ENCODE data around the gene IFT52.

Gene IFT52

DNA sequence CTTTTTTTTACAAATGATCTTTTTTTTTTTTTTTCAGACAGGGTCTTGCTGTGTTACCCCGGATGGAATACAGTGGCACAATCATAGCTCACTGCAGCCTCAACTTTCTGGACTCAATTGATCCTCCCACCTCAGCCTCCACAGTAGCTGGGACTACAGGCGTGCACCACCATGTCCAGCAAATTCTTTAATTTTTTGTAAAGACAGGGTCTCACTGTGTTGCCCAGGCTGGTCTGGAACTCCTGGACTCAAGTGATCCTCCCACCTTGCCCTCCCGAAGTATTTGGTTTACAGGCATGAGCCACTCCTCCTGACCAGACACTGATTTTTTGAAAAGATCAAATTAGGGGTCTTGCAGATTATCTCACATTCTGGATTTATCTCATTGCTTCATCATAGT lies 65.2 kb downstream of the IFT52 start:
- Histone ChIP-seq H3K36me3 (ENCODE audit: insufficient read depth, low read depth, low read length) (no peaks in the 10 kb centered on the region), H3K9ac (ENCODE audit: low read depth, low read length) (no peak overlapping the region), H3K4me1 (ENCODE audit: insufficient read depth, low read length) (no peaks in the 10 kb centered on the region), H3K27ac (ENCODE audit: low read length) (no peak overlapping the region), H3K9me3 (ENCODE audit: insufficient read depth, low read depth, low read length) (no peaks in the 10 kb centered on the region), H3K4me3 (ENCODE audit: low read length) (no peak overlapping the region), H3K27me3 (ENCODE audit: insufficient read depth, low read length) (no peaks in the 10 kb centered on the region)

DNA sequence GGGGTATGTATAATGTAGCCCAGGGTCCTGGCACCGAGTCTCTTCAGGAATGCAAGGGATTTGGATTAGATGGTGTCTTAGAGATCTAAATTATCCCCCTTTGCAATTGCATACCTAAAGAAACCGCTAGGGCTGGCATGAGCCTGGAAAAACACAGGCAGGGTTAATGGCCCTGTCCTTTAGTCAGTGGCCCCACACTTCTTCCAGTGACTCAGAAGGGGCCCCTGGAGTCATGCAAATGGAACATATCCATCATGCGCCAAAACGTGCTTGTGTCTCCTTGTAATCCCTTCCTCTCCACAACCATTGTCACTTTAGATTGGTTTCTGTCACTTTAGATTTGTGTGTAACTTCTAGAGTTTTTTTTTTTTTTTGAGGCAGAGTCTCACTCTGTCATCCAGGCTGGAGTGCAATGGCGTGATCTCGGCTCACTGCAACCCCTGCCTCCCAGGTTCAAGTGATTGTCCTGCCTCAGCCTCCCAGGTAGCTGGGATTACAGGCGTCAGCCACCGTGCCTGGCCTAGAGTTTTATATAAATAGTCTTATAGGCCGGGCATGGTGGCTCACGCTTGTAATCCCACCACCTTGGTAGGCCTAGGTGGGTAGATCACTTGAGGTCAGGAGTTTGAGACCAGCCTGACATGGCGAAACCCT lies 67.5 kb downstream of the IFT52 start:
- peaks cover 2% of the 10 kb centered on the region; the same call in 1 of the 2 replicates for H3K27me3 ChIP-seq (ENCODE audit: insufficient read depth, low read length)
- H3K4me3 ChIP-seq (ENCODE audit: low read length): peak overlapping the region; percentile 86
- H3K27ac ChIP-seq (ENCODE audit: low read length): no peak overlapping the region
- H3K9ac ChIP-seq (ENCODE audit: low read depth, low read length): peak overlapping the region; percentile 95; the same call in 1 of the 2 replicates
- no peaks in the 10 kb centered on the region for H3K36me3 ChIP-seq (ENCODE audit: insufficient read depth, low read depth, low read length)
- no peaks in the 10 kb centered on the region for H3K4me1 ChIP-seq (ENCODE audit: insufficient read depth, low read length)
- no peaks in the 10 kb centered on the region for H3K9me3 ChIP-seq (ENCODE audit: insufficient read depth, low read depth, low read length)

DNA sequence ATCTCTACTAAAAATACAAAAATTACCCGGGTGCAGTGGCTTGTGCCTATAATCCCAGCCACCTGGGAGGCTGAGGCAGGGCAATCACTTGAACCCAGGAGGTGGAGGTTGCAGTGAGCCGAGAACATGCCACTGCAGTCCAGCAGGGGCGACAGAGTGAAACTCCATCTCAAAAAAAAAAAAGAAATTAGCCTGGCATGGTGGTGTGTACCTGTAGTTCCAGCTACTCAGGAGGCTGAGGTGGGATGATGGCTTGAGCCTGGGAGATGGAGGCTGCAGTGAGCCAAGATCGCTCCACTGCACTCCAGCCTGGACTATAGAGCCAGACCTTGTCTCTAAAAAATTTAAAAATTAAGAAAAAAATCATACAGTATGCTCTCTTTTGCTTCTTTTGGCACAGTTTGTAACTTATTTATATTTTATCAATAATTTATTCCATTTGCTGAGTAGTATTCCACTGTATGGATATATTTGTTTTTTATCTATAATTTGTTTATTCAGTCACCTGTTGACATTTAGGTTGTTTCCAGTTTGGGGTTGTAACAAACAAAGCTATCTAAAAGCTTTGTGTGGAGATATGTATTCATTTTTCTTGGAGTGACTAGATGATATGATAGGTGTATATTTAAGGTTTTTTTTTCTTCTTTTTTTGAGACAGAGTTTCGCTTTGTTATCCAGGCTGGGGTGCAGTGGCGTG lies 68.1 kb downstream of the IFT52 start:
- Histone ChIP-seq H3K27me3 (ENCODE audit: insufficient read depth, low read length) (peaks cover 4% of the 10 kb centered on the region; the same call in 1 of the 2 replicates), H3K36me3 (ENCODE audit: insufficient read depth, low read depth, low read length) (no peaks in the 10 kb centered on the region), H3K27ac (ENCODE audit: low read length) (no peak overlapping the region), H3K4me3 (ENCODE audit: low read length) (no peak overlapping the region), H3K9me3 (ENCODE audit: insufficient read depth, low read depth, low read length) (no peaks in the 10 kb centered on the region), H3K9ac (ENCODE audit: low read depth, low read length) (no peak overlapping the region), H3K4me1 (ENCODE audit: insufficient read depth, low read length) (no peaks in the 10 kb centered on the region)

DNA sequence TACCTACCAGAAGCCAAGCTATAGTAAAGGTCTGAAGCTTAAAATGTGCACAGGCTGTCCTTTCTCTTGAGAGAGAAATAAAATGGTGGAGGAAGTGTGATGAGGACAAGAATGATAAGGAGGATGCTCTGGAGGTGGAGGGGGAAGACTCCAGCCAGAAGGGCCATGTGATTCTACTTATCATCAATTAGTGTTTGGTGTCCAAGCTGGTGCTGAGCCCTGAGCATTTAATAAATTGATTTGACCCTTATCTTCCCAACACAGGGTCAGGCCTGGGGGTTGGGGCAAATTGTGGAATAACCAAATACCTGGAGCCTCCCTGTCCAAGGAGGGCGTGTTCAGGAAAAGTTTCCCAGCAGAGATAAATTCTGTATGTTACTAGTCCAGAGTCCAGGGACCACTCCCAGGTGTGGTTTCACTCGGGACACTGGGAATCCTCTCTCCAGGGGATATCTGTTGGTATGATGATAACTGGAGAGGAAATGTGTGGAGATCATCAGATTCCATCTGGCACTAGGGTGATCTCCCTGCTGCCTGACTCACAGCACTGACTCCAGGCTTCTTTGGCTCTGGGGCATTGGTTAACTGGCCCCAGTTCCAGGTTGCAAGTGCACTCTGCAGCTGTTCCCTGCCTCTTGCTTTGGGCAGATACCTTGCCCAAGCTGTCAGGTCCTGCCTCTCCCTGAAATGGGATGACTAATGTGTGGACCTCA lies 72.4 kb downstream of the IFT52 start:
- H3K9ac ChIP-seq (ENCODE audit: low read depth, low read length): no peak overlapping the region
- no peak overlapping the region for H3K4me3 ChIP-seq (ENCODE audit: low read length)
- H3K27me3 ChIP-seq (ENCODE audit: insufficient read depth, low read length): peaks cover 21% of the 10 kb centered on the region
- no peaks in the 10 kb centered on the region for H3K36me3 ChIP-seq (ENCODE audit: insufficient read depth, low read depth, low read length)
- H3K27ac ChIP-seq (ENCODE audit: low read length): no peak overlapping the region
- no peaks in the 10 kb centered on the region for H3K9me3 ChIP-seq (ENCODE audit: insufficient read depth, low read depth, low read length)
- H3K4me1 ChIP-seq (ENCODE audit: insufficient read depth, low read length): no peaks in the 10 kb centered on the region

DNA sequence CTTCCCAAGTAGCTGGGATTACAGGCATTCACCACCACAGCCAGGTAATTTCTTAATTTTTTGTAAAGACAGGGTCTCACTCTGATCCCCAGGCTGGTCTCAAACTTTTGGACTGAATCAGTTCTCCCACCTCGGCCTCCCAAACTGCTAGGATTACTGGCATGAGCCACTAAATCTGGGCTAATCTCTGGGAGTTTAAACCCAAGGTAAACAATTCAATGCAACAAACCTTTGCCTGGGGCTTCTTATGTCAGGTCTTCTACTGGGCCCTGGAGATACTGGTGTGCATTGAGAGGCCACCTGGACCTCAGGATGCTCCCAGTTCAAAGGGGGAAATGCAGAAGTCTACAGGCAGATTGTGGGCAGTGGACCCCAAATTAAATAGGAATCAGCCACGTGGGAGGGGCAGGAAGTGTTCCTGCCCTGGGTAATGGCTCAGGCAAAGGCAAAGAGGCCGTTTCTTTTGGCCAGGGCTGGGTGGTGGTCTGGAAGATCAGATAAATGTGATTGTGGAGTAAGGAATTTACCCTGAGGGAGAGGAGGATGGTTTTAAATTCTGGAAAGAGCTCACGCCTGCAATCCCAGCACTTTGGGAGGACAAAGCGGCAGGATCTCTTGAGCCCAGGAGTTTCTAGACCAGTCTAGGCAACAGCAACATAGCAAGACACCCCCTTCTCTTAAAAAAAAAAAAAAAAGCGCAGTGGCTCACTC lies 74.9 kb downstream of the IFT52 start:
- H3K27me3 ChIP-seq (ENCODE audit: insufficient read depth, low read length): peaks cover 21% of the 10 kb centered on the region
- peaks cover 15% of the 10 kb centered on the region; the same call in 1 of the 2 replicates for H3K36me3 ChIP-seq (ENCODE audit: insufficient read depth, low read depth, low read length)

DNA sequence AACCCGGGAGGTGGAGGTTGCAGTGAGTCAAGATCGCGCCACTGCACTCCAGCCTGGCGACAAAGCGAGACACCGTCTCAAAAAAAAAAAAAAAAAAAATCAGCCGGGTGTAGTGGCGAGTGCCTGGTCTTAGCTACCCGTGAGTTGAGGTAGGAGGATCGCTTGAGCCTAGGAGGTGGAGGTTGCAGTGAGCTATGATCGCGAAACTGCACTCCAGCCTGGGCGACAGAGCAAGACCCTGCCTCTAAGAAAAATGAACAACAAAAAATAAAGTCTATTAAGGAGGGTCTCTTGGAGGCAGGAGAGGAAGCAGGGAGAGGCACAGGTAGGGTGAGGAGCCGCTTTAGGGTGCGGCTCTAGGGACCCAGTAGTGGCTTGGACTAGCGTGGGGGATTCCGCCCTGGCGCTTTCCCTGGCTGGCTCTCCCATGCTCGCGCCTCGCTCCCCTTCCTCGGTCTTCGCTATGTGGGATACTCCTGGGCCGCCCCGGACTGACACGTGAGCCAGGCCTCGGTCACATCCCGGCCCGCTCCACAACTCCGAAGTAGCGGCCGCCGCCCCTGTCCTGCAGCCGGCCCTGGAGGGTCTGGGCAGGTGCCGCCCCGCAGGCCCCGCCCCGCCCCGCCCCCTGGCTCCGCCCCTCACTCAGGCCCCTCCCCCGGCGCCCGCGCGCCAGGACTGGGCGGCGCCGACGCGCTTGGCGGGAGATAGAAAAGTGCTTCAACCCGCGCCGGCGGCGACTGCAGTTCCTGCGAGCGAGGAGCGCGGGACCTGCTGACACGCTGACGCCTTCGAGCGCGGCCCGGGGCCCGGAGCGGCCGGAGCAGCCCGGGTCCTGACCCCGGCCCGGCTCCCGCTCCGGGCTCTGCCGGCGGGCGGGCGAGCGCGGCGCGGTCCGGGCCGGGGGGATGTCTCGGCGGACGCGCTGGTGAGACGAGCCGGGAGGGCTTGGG lies 75.9 kb downstream of the IFT52 start, which contains the start of gene MYBL2:
TSS of gene MYBL2 (plus strand) at position 739 of the 953 bp plus-strand sequence. CDS start at position 909, 170 bp downstream.
- Histone ChIP-seq H3K27ac (ENCODE audit: low read length) (peak within 1 kb of the TSS; percentile 54), H3K9me3 (ENCODE audit: insufficient read depth, low read depth, low read length) (no peaks in the 10 kb centered on the region), H3K4me3 (ENCODE audit: low read length) (peak within 1 kb of the TSS; percentile 92), H3K9ac (ENCODE audit: low read depth, low read length) (peak within 1 kb of the TSS; percentile 94), H3K4me1 (ENCODE audit: insufficient read depth, low read length) (no peaks in the 10 kb centered on the region; the same call in 1 of the 2 replicates), H3K27me3 (ENCODE audit: insufficient read depth, low read length) (peaks cover 21% of the 10 kb centered on the region), H3K36me3 (ENCODE audit: insufficient read depth, low read depth, low read length) (peaks cover 17% of the 10 kb centered on the region; the same call in 1 of the 2 replicates)

More for the DNA sequence above, 74.9 kb downstream of the IFT52 start:
- Histone ChIP-seq H3K4me3 (ENCODE audit: low read length) (no peak overlapping the region), H3K27ac (ENCODE audit: low read length) (no peak overlapping the region), H3K9me3 (ENCODE audit: insufficient read depth, low read depth, low read length) (no peaks in the 10 kb centered on the region), H3K9ac (ENCODE audit: low read depth, low read length) (no peak overlapping the region), H3K4me1 (ENCODE audit: insufficient read depth, low read length) (no peaks in the 10 kb centered on the region; the same call in 1 of the 2 replicates)

DNA sequence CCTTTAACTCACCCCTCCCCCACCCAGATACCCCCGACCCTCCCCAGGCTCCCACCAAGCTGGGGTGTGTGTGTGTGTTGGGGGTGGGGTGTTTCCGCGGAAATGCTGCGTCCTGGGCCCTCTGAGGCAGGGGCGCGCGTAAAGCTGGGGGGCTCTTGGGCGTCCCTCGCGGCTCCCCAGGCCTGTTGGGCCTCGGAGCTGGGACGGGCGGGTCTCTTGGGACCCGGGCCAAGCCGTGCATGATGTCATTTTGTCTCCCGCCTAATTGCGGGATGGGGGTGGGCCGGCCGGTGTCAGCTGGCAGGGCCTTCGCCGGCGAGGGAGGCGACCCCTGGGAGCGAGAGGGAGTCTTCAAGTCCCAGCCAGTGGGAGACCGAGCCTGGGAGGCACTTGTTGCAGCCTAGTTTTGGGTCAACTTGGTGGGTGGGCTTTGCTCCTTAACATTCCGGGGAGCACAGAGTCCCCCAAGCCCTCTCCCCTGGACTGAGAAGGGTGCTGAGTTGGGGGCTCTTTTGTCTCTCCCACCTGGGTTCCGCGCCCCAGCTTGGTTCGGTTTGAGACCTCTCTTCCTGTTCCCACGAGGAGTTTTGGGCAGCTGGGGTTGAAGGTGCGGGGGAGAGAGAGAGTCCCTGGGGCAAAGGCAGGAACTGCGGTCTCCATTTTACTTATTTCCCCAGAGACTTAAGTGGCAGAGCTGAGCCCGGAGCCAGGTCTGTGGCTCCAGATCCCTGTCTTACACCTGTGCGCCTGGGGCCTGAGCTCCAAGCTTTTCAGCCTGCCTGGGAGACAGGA lies 76.8 kb downstream of the IFT52 start:
- Histone ChIP-seq H3K4me3 (ENCODE audit: low read length) (peak overlapping the region; percentile 92), H3K9me3 (ENCODE audit: insufficient read depth, low read depth, low read length) (no peaks in the 10 kb centered on the region), H3K36me3 (ENCODE audit: insufficient read depth, low read depth, low read length) (peaks cover 26% of the 10 kb centered on the region), H3K9ac (ENCODE audit: low read depth, low read length) (peak overlapping the region; percentile 94), H3K27me3 (ENCODE audit: insufficient read depth, low read length) (peaks cover 21% of the 10 kb centered on the region), H3K4me1 (ENCODE audit: insufficient read depth, low read length) (no peaks in the 10 kb centered on the region; the same call in 1 of the 2 replicates), H3K27ac (ENCODE audit: low read length) (peak overlapping the region; percentile 54)

DNA sequence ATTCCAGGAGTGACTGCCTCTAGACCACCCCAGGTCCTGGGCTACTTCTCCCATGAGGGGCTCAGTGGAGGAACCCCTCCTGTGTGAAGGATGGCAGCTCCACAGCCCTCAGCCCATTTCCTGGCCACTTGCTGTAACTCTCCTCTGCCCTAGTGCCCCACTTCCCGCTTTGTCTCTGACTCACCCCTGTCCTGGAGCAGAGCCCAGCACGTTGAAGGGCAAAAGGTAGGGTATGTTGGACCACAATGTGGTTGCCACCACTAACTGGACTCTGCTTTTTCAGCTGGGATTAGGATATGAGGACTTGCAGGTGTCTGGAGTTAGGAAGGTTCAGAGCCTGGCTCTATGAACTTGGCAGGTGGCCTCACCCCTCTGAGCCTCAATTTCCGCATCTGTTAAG lies 78.6 kb downstream of the IFT52 start:
- H3K27me3 ChIP-seq (ENCODE audit: insufficient read depth, low read length): peaks cover 18% of the 10 kb centered on the region; the same call in 1 of the 2 replicates
- no peaks in the 10 kb centered on the region; the same call in 1 of the 2 replicates for H3K4me1 ChIP-seq (ENCODE audit: insufficient read depth, low read length)
- peaks cover 42% of the 10 kb centered on the region for H3K36me3 ChIP-seq (ENCODE audit: insufficient read depth, low read depth, low read length)
- H3K27ac ChIP-seq (ENCODE audit: low read length): no peak overlapping the region
- no peaks in the 10 kb centered on the region for H3K9me3 ChIP-seq (ENCODE audit: insufficient read depth, low read depth, low read length)
- no peak overlapping the region; the same call in 1 of the 2 replicates for H3K9ac ChIP-seq (ENCODE audit: low read depth, low read length)
- H3K4me3 ChIP-seq (ENCODE audit: low read length): no peak overlapping the region

DNA sequence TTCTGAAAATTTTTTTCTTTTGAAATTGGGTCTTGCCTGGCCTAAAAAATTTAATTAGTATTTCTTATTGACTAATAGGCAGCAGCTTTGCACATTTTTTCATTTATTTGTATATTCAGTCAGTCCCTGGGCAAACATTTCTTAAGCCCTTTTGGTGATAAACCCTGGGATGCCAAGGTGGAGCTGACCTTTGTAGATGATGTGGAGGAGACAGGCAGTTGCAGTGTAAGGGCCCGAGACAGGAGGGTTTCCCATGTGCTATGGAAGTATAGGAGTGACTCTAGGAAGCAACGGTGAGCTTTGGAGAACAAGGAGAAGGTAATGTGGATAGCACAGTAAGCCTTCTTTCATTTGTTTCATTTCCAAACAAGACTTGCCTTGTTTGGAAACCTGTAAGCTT lies 79.7 kb downstream of the IFT52 start:
- peaks cover 12% of the 10 kb centered on the region; the same call in 1 of the 2 replicates for H3K27me3 ChIP-seq (ENCODE audit: insufficient read depth, low read length)
- H3K9me3 ChIP-seq (ENCODE audit: insufficient read depth, low read depth, low read length): no peaks in the 10 kb centered on the region
- no peak overlapping the region for H3K9ac ChIP-seq (ENCODE audit: low read depth, low read length)
- H3K36me3 ChIP-seq (ENCODE audit: insufficient read depth, low read depth, low read length): peaks cover 48% of the 10 kb centered on the region
- no peak overlapping the region for H3K27ac ChIP-seq (ENCODE audit: low read length)
- no peak overlapping the region for H3K4me3 ChIP-seq (ENCODE audit: low read length)
- H3K4me1 ChIP-seq (ENCODE audit: insufficient read depth, low read length): no peaks in the 10 kb centered on the region; the same call in 1 of the 2 replicates

DNA sequence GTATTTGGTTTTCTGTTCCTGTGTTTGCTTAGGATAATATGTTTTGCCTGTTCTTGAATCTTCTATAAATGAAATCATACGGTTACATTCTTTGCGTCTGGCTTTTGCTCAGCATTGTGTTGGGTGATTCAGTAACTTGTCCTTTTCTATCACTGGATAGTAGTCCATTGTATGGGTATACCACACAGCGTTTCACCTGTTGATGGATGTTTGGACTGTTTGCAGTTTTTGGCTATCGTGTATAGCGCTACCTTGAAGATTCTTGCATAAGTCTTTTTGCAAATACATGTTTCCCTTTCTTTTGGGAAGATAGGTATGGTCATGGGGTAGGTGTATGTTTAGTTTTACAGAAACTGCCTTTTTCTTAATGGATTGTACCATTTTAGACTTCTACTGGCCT lies 85.6 kb downstream of the IFT52 start:
- Histone ChIP-seq H3K36me3 (ENCODE audit: insufficient read depth, low read depth, low read length) (peaks cover 78% of the 10 kb centered on the region), H3K27ac (ENCODE audit: low read length) (no peak overlapping the region), H3K9me3 (ENCODE audit: insufficient read depth, low read depth, low read length) (no peaks in the 10 kb centered on the region), H3K4me3 (ENCODE audit: low read length) (no peak overlapping the region), H3K9ac (ENCODE audit: low read depth, low read length) (no peak overlapping the region), H3K4me1 (ENCODE audit: insufficient read depth, low read length) (no peaks in the 10 kb centered on the region; the same call in 1 of the 2 replicates), H3K27me3 (ENCODE audit: insufficient read depth, low read length) (no peaks in the 10 kb centered on the region)

All from iPS-20b (cell line).